ENCODE results near the gene UMOD.

The UMOD gene

DNA sequence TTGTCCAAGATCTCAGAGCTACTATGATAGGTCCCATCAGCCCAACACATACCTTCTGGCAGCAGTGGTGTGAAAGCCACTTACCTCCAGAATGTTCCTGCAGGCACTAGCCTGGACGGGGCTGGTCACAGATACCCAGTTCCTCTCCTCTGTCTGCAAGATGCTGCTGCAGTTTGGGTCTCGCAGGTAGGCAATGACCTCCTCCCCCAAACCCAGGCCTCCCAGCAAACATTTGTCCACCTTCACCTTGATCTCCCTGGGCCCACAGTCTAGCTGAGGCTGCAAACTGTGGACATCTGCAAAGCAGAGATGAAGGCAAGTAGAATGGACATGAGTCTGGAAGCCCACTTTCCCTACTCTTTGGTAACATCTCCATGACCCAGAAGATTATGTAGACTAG is 32.3 kb downstream of the UMOD start:
- H2AFZ ChIP-seq (ENCODE audit: low read length) = no peak overlapping the region
- no peak for TF ChIP-seq CTCF (IDR thresholded peaks at IDR 0.05; ENCODE audit: low read length)
- no peak for TF ChIP-seq EZH2 (IDR thresholded peaks at IDR 0.05; ENCODE audit: borderline replicate concordance, low read length)
- H3K9me2 ChIP-seq (ENCODE audit: low read depth, low read length) = no peaks in the 10 kb centered on the region

GRCh38 chr16:20319406-20319805 is 33.1 kb downstream of the UMOD start:
- no peaks in the 10 kb centered on the region for H3K36me3 ChIP-seq (ENCODE audit: insufficient read depth, low read length)
- no peak for TF ChIP-seq CTCF (IDR thresholded peaks at IDR 0.05; ENCODE audit: low read length)
- TF ChIP-seq EZH2 (IDR thresholded peaks at IDR 0.05; ENCODE audit: borderline replicate concordance, low read length) = no peak
- no peak overlapping the region for H2AFZ ChIP-seq (ENCODE audit: low read length)
- H3K4me1 ChIP-seq (ENCODE audit: insufficient read depth, low read length, severe bottlenecking) = no peaks in the 10 kb centered on the region
- no peak overlapping the region for H3K4me2 ChIP-seq (ENCODE audit: low read length)
- H4K20me1 ChIP-seq (ENCODE audit: insufficient read depth, low read length) = no peaks in the 10 kb centered on the region
- H3K4me3 ChIP-seq (ENCODE audit: low read depth, low read length, poor library complexity, severe bottlenecking) = no peak overlapping the region
- no peaks in the 10 kb centered on the region for H3K9me3 ChIP-seq (ENCODE audit: low read length)
- no peaks in the 10 kb centered on the region for H3K27me3 ChIP-seq (ENCODE audit: insufficient read depth, low read length)
- H3K79me2 ChIP-seq (ENCODE audit: insufficient read depth, low read length) = no peaks in the 10 kb centered on the region
- H3K27ac ChIP-seq (ENCODE audit: low read depth, low read length, poor library complexity, severe bottlenecking) = no peak overlapping the region
- H3K9me2 ChIP-seq (ENCODE audit: low read depth, low read length) = no peaks in the 10 kb centered on the region
- no peaks in the 10 kb centered on the region for H3F3A ChIP-seq (ENCODE audit: insufficient read depth, low read length)
- H3K9ac ChIP-seq (ENCODE audit: low read length) = no peak overlapping the region

More for the DNA sequence above, 32.3 kb downstream of the UMOD start:
- Histone ChIP-seq H3K4me2 (ENCODE audit: low read length) (no peak overlapping the region), H3K79me2 (ENCODE audit: insufficient read depth, low read length) (no peaks in the 10 kb centered on the region), H3K9ac (ENCODE audit: low read length) (no peak overlapping the region), H3K27me3 (ENCODE audit: insufficient read depth, low read length) (no peaks in the 10 kb centered on the region), H3K4me1 (ENCODE audit: insufficient read depth, low read length, severe bottlenecking) (no peaks in the 10 kb centered on the region), H4K20me1 (ENCODE audit: insufficient read depth, low read length) (no peaks in the 10 kb centered on the region), H3K4me3 (ENCODE audit: low read depth, low read length, poor library complexity, severe bottlenecking) (no peak overlapping the region), H3K36me3 (ENCODE audit: insufficient read depth, low read length) (no peaks in the 10 kb centered on the region), H3F3A (ENCODE audit: insufficient read depth, low read length) (no peaks in the 10 kb centered on the region), H3K27ac (ENCODE audit: low read depth, low read length, poor library complexity, severe bottlenecking) (no peak overlapping the region), H3K9me3 (ENCODE audit: low read length) (no peaks in the 10 kb centered on the region)

DNA sequence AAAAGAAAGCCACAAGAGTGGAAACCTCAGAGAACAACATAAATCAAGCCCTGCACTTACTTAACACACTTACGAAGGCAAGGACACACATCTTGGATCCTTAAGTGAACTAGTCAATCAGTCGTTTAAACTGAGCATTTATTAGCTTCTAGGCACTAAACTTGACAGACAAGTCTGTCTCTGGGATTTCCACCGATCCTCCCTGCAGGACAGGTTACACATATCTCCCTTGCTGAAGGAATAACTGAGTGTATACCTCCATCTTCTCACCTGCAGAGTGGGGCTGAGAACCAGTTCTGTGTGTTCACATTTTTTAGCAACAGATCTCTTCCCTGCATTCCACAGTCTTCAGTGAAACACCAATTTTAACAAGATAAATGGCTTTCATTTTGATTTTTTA is 34.1 kb downstream of the UMOD start:
- no peak overlapping the region for H3K4me3 ChIP-seq (ENCODE audit: low read depth, low read length, poor library complexity, severe bottlenecking)
- no peak overlapping the region for H3K9ac ChIP-seq (ENCODE audit: low read length)
- H3K36me3 ChIP-seq (ENCODE audit: insufficient read depth, low read length) = no peaks in the 10 kb centered on the region
- H3K4me1 ChIP-seq (ENCODE audit: insufficient read depth, low read length, severe bottlenecking) = no peaks in the 10 kb centered on the region
- no peaks in the 10 kb centered on the region for H3K27me3 ChIP-seq (ENCODE audit: insufficient read depth, low read length)
- TF ChIP-seq CTCF (IDR thresholded peaks at IDR 0.05; ENCODE audit: low read length) (no peak), EZH2 (IDR thresholded peaks at IDR 0.05; ENCODE audit: borderline replicate concordance, low read length) (no peak)
- H3K4me2 ChIP-seq (ENCODE audit: low read length) = no peak overlapping the region
- H3K27ac ChIP-seq (ENCODE audit: low read depth, low read length, poor library complexity, severe bottlenecking) = no peak overlapping the region
- no peaks in the 10 kb centered on the region for H3K9me3 ChIP-seq (ENCODE audit: low read length)
- no peaks in the 10 kb centered on the region for H3K9me2 ChIP-seq (ENCODE audit: low read depth, low read length)
- no peak overlapping the region for H2AFZ ChIP-seq (ENCODE audit: low read length)
- no peaks in the 10 kb centered on the region for H3F3A ChIP-seq (ENCODE audit: insufficient read depth, low read length)
- no peaks in the 10 kb centered on the region for H4K20me1 ChIP-seq (ENCODE audit: insufficient read depth, low read length)
- no peaks in the 10 kb centered on the region for H3K79me2 ChIP-seq (ENCODE audit: insufficient read depth, low read length)

Data from OCI-LY1 (cell line).